GM18909 (cell line): ENCODE results near the gene GPR161.

Experiments
- ATAC-seq: cut with Tn5 transposase; IDR thresholded peaks from one replicate; pipeline ENCODE4 v1.9.1; 2021; ENCODE audit warnings: mild to moderate bottlenecking; ENCODE audit not compliant: unreplicated experiment, poor library complexity

The GPR161 gene

GRCh38 chr1:168050880-168051279 lies 85.8 kb downstream of the GPR161 start:
- no peak for ATAC-seq

DNA sequence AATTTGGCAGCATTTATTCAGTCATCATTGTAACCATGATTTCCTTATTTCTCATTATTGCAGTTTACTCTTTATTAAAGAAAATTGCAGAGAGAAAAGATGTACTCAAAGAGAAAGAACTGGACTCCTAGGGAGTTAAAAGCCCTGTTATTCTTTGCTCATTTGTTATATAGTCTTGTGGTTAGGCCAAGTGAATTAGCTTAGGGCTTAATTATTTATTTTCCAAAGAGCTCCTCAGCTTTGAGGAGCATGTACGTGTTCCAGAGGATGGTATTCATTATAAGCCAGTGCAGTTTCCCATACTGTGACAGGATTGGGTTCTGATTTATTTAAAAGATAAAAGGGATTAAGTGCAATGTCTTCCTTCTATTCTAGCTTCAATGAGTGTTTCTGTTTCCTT lies 86.4 kb downstream of the GPR161 start:
- ATAC-seq: no peak

- ATAC-seq: no peak
Measured at GRCh38 chr1:168045311-168045710, 91.4 kb downstream of the GPR161 start.

- no peak for ATAC-seq
Measured at GRCh38 chr1:168042362-168042761, 94.4 kb downstream of the GPR161 start.

GRCh38 chr1:168035345-168035744 lies 101.4 kb downstream of the GPR161 start:
- ATAC-seq: no peak

- no peak for ATAC-seq
Measured at GRCh38 chr1:168032029-168032428, 104.7 kb downstream of the GPR161 start.

DNA sequence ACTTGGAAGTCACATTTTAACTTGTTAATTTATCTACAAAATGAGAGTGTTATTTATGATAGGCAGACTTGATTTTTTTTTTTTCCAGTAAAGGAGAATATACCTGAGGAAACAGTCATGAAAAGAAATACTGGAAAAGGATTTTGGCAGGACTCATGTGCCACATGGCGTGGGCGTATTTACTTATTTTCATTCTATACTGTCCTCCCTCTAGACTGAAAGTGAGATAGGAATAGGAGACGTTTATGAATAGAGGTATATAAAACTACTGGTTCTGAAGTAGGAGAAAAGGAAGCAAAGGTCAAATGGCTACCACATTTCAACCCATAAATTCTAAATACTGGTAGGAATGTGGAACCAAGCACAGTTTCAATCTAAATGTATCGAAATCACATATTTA lies 105.1 kb downstream of the GPR161 start:
- no peak for ATAC-seq

- ATAC-seq: no peak
Measured at GRCh38 chr1:168031198-168031597, 105.5 kb downstream of the GPR161 start.
